Kidney (tissue), 14 donors: ENCODE measurements around the gene RASGRF2. TPM values are rescaled to one million over a fixed set of nuclear protein-coding genes. Genes with fewer than 3 reads are reported as not detected.

Experiments used
- DNase-seq, 5 donors: peaks; one replicate each; pipeline ENCODE4 v3.0.0-alpha.2; 2013 to 2020
- FAIRE-seq: peaks from 2 replicates; lab custom pipeline; 2012; peaks lifted over from hg19 to GRCh38; lab: Jason Lieb, UNC
- H3K27ac ChIP-seq, 2 donors: one replicate each; pipeline ENCODE4 v1.7.0; 2013; ENCODE audit warnings: low read depth in 2 of 2, low read length in 2 of 2, inconsistent platforms in 1 of 2
- H3K27me3 ChIP-seq: one replicate; pipeline ENCODE4 v1.7.1; 2013; ENCODE audit warnings: low read length, inconsistent platforms; ENCODE audit not compliant: control insufficient read depth, insufficient read depth
- H3K36me3 ChIP-seq, 3 donors: one replicate each; pipeline versions ENCODE4 v1.7.0 to v1.7.1; 2013; ENCODE audit warnings: low read length in 3 of 3, control low read depth in 1 of 3, inconsistent platforms in 1 of 3; ENCODE audit not compliant: insufficient read depth in 3 of 3, control insufficient read depth in 2 of 3
- H3K4me1 ChIP-seq, 3 donors: one replicate each; pipeline versions ENCODE4 v1.7.0 to v1.7.1; 2013; ENCODE audit warnings: low read length in 3 of 3, inconsistent platforms in 1 of 3, low read depth in 1 of 3; ENCODE audit not compliant: control insufficient read depth in 2 of 3, insufficient read depth in 2 of 3
- H3K4me3 ChIP-seq, 3 donors: one replicate each; pipeline versions ENCODE4 v1.7.0 to v1.8.1; 2013; ENCODE audit warnings: low read length in 3 of 3, control low read depth in 1 of 3, inconsistent platforms in 1 of 3
- H3K9ac ChIP-seq, 3 donors: one replicate each; pipeline versions ENCODE4 v1.7.0 to v1.7.1; 2013; ENCODE audit warnings: low read length in 3 of 3, control low read depth in 1 of 3, inconsistent platforms in 1 of 3
- H3K9me3 ChIP-seq, 3 donors: one replicate each; pipeline versions ENCODE4 v1.7.0 to v1.7.1; 2013; ENCODE audit warnings: low read length in 3 of 3, control low read depth in 1 of 3, inconsistent platforms in 1 of 3; ENCODE audit not compliant: control insufficient read depth in 2 of 3, insufficient read depth in 1 of 3
- CTCF ChIP-seq: IDR thresholded peaks from 3 replicates; pipeline ENCODE4 v1.5.1; 2012; ENCODE audit warnings: mild to moderate bottlenecking, moderate library complexity, borderline replicate concordance; ENCODE audit not compliant: insufficient read depth; ENCODE audit errors: extremely low read depth
- intact Hi-C: fragments of 100-400 bp; cut with DNase I; formaldehyde crosslinking; loops from one replicate; pipeline ENCODE4 v1.11.1; 2022
- polyA plus RNA-seq: library from polyadenylated mRNA; stranded (reverse); fragments of 350-450 nt; fragmentation: Illumina TruSeq; extraction: RNeasy Lipid Tissue Mini Kit (QIAGEN cat#74804); gene quantifications from one replicate; pipeline ENCODE4 v1.2.3, GENCODE V29; 2014; ENCODE audit warnings: low read depth, low replicate concordance; ENCODE audit not compliant: insufficient read depth
- total RNA-seq: library from RNA; stranded (reverse); fragmentation: NEBNext Ultra II Directional; extraction: Animal tissue kit (Norgen Biotek cat#: 25700); gene quantifications from one replicate; pipeline ENCODE4 v1.2.1, GENCODE V29; 2021
- donor health status: control.
- donor health status: control.
- donor health status: control.
- donor health status: control.
- donor health status: control.
- donor health status: DM: yes; HTN: yes; CAD: no.
- donor health status: Normal renal cell carcinoma (clear cell type).

RASGRF2 gene
- total and polyA plus RNA-seq, 2 donors from 2014 or later = 4.9 to 14.7 TPM

DNA sequence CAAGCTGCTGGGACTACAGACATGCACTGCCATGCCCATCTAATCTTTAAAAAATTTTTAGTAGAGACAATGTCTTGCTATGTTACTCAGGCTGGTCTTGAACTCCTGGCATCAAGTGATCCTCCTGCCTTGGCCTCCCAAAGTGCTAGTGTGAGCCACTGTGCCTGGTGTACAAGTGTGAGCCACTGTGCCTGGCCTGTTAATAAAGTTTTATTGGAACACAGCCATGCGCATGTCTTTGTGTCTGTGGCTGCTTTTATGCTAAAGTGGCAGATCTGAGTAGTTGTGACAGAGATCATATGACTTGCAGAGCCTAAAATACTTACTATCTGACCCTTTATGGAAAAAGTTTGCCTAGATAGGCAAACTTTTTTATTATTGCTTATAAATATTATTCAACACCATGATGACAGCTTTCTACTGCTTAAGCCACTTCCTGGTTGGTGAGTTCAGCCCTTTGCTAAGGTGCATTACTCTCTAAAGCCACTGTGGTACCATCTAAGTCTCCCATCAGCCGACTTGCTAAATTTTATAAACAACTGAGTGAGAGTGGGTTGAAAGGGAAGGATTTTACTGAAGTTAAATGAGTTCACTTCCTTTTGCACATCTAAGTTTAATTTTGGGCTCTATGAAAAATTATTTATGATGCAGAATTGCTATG is 133.5 kb downstream of the RASGRF2 start:
- no peaks in the 10 kb centered on the region for H3K27me3 ChIP-seq
- H3K27ac ChIP-seq = no peak overlapping the region
- no peak overlapping the region for H3K9ac ChIP-seq
- no peaks in the 10 kb centered on the region for H3K36me3 ChIP-seq
- DNase-seq (no peak), FAIRE-seq (no peak)
- intact Hi-C loops = no loop called here
- no peaks in the 10 kb centered on the region for H3K4me1 ChIP-seq
- H3K9me3 ChIP-seq = no peaks in the 10 kb centered on the region
- TF ChIP-seq CTCF = no peak
- no peak overlapping the region for H3K4me3 ChIP-seq

GRCh38 chr5:81095835-81096234 is 135.7 kb downstream of the RASGRF2 start:
- intact Hi-C loops = no loop called here
- Histone ChIP-seq H3K4me3 (no peak overlapping the region), H3K9me3 (no peaks in the 10 kb centered on the region), H3K27me3 (no peaks in the 10 kb centered on the region), H3K36me3 (no peaks in the 10 kb centered on the region), H3K9ac (no peak overlapping the region), H3K4me1 (no peaks in the 10 kb centered on the region), H3K27ac (no peak overlapping the region)
- no peak for DNase-seq
- no peak for FAIRE-seq
- TF ChIP-seq CTCF = no peak

DNA sequence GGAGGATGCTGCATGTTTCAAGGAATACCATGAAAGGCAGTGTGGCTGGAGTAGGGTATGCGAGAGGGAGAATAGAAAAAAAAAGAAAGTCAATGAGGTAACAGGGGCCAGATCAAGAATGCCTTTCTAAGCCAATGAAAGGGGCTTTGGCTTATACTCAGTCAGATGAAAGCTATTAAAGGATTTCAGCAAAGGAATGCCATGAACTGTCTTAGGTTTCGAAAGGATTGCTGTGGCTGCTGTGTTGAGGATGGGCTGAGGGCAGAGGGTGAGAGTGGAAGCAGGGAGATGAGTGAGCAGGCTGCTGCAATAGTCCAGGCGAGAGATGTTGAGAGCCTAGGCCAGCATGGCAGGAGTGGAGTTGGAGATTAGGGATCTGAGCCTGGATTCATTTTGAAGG is 137.6 kb downstream of the RASGRF2 start:
- no peak overlapping the region for H3K27ac ChIP-seq
- H3K4me3 ChIP-seq = no peak overlapping the region
- H3K27me3 ChIP-seq = no peaks in the 10 kb centered on the region
- no peaks in the 10 kb centered on the region for H3K36me3 ChIP-seq
- TF ChIP-seq CTCF = no peak
- no peaks in the 10 kb centered on the region for H3K9me3 ChIP-seq
- no peaks in the 10 kb centered on the region for H3K4me1 ChIP-seq
- no peak for FAIRE-seq
- no peak for DNase-seq
- intact Hi-C loops = no loop called here
- H3K9ac ChIP-seq = no peak overlapping the region

DNA sequence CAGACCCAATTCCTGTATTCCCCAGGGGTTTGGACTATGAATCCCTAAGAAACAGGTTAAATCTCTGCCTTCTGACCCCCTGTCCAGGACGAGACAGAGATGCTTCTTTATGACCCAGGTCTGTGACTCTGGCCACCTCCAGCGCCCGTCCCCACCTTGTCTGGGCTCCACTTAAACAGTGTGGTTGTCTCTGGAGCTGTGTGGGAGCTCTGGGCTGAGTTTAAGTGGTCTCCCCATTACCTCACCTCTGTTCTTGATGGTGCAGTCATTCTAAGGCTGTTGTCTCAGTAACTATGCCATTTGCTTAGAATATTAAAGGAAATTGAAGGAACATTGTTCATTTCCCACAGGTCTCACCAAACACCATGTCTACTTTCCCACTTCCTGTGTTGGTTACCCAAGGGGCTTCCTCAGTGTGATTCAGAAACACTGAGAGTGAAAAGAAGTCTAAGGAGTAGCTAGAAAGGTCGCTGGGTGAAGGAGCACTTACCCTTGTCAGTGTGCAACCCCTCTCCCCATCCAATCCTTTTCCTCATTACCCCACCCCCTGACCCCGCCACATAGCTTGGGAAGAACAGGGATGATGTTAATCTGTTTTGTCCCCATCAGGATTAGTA is 145.2 kb downstream of the RASGRF2 start:
- H3K36me3 ChIP-seq = no peaks in the 10 kb centered on the region
- DNase-seq (no peak), FAIRE-seq (no peak)
- intact Hi-C loops = no loop called here
- no peaks in the 10 kb centered on the region for H3K4me1 ChIP-seq
- no peak overlapping the region for H3K4me3 ChIP-seq
- no peak overlapping the region for H3K9ac ChIP-seq
- no peaks in the 10 kb centered on the region for H3K27me3 ChIP-seq
- no peak overlapping the region for H3K27ac ChIP-seq
- H3K9me3 ChIP-seq = no peaks in the 10 kb centered on the region
- TF ChIP-seq CTCF = no peak
